ENCODE results near the gene RAX2. TPM values are rescaled to one million over a fixed set of nuclear protein-coding genes. Genes with fewer than 3 reads are reported as not detected.

RAX2 gene
- total RNA-seq, 1 experiment from 2014 or later: not detected

- intact Hi-C loops (cut with micrococcal nuclease; ENCODE audit: unreplicated experiment): no loop called here
- no peaks in the 10 kb centered on the region for H3K27me3 ChIP-seq (replicated peaks; ENCODE audit: control insufficient read depth, insufficient read depth, low read length)
- H3K4me1 ChIP-seq: no peaks in the 10 kb centered on the region
- DNase-seq: no peak
- Mint-ChIP-seq H3K27me3 (ENCODE audit: insufficient read depth, unreplicated experiment) (no peaks in the 10 kb centered on the region), H3K4me3 (ENCODE audit: unreplicated experiment) (no peak overlapping the region), H3K9me3 (ENCODE audit: unreplicated experiment) (no peaks in the 10 kb centered on the region), H3K27ac (ENCODE audit: unreplicated experiment) (no peak overlapping the region), H3K4me1 (ENCODE audit: low read depth, unreplicated experiment) (no peaks in the 10 kb centered on the region), H3K36me3 (ENCODE audit: insufficient read depth, unreplicated experiment) (peaks cover 44% of the 10 kb centered on the region)
- no peak overlapping the region for H3K4me3 ChIP-seq (ENCODE audit: low read depth, low read length)
- peaks cover 2% of the 10 kb centered on the region; the same call in 1 of the 2 replicates for H3K36me3 ChIP-seq (ENCODE audit: control insufficient read depth, insufficient read depth, low read length)
- no peak for TF ChIP-seq CTCF (IDR thresholded peaks at IDR 0.05; ENCODE audit: insufficient read depth in 1 of 2, low read depth in 1 of 2, low read length in 1 of 2, severe bottlenecking in 1 of 2, unreplicated experiment in 1 of 2)
- BruUV-seq (replicated peaks): no TSS peak
- ChIA-PET POLR2A (no interaction called here), CTCF (no interaction called here)
- no peaks in the 10 kb centered on the region for H3K9me3 ChIP-seq
Measured at GRCh38 chr19:3751236-3751635, 20.8 kb downstream of the RAX2 start.

- CTCF ChIA-PET: no interaction called here
- DNase-seq: no peak
- POLR2A ChIA-PET: no interaction called here
- Mint-ChIP-seq H3K4me1 (ENCODE audit: low read depth, unreplicated experiment) (no peaks in the 10 kb centered on the region), H3K27ac (ENCODE audit: unreplicated experiment) (no peak overlapping the region), H3K4me3 (ENCODE audit: unreplicated experiment) (no peak overlapping the region), H3K36me3 (ENCODE audit: insufficient read depth, unreplicated experiment) (peaks cover 42% of the 10 kb centered on the region), H3K9me3 (ENCODE audit: unreplicated experiment) (no peaks in the 10 kb centered on the region), H3K27me3 (ENCODE audit: insufficient read depth, unreplicated experiment) (no peaks in the 10 kb centered on the region)
- no peak overlapping the region for H3K4me3 ChIP-seq (ENCODE audit: low read depth, low read length)
- peaks cover 2% of the 10 kb centered on the region; the same call in 1 of the 2 replicates for H3K36me3 ChIP-seq (ENCODE audit: control insufficient read depth, insufficient read depth, low read length)
- H3K4me1 ChIP-seq: no peaks in the 10 kb centered on the region
- intact Hi-C loops (cut with micrococcal nuclease; ENCODE audit: unreplicated experiment): no loop called here
- H3K9me3 ChIP-seq: no peaks in the 10 kb centered on the region
- no peaks in the 10 kb centered on the region for H3K27me3 ChIP-seq (replicated peaks; ENCODE audit: control insufficient read depth, insufficient read depth, low read length)
- no TSS peak for BruUV-seq (replicated peaks)
- no peak for TF ChIP-seq CTCF (IDR thresholded peaks at IDR 0.05; ENCODE audit: insufficient read depth in 1 of 2, low read depth in 1 of 2, low read length in 1 of 2, severe bottlenecking in 1 of 2, unreplicated experiment in 1 of 2)
Measured at GRCh38 chr19:3750211-3750610, 21.8 kb downstream of the RAX2 start.

- intact Hi-C loops (cut with micrococcal nuclease; ENCODE audit: unreplicated experiment): no loop called here
- Mint-ChIP-seq H3K27ac (ENCODE audit: unreplicated experiment) (no peak overlapping the region), H3K4me3 (ENCODE audit: unreplicated experiment) (no peak overlapping the region), H3K27me3 (ENCODE audit: insufficient read depth, unreplicated experiment) (no peaks in the 10 kb centered on the region), H3K4me1 (ENCODE audit: low read depth, unreplicated experiment) (no peaks in the 10 kb centered on the region), H3K9me3 (ENCODE audit: unreplicated experiment) (no peaks in the 10 kb centered on the region), H3K36me3 (ENCODE audit: insufficient read depth, unreplicated experiment) (peaks cover 37% of the 10 kb centered on the region)
- TF ChIP-seq CTCF (IDR thresholded peaks at IDR 0.05; ENCODE audit: insufficient read depth in 1 of 2, low read depth in 1 of 2, low read length in 1 of 2, severe bottlenecking in 1 of 2, unreplicated experiment in 1 of 2): no peak
- no peaks in the 10 kb centered on the region for H3K4me1 ChIP-seq
- no peak overlapping the region for H3K4me3 ChIP-seq (ENCODE audit: low read depth, low read length)
- H3K36me3 ChIP-seq (ENCODE audit: control insufficient read depth, insufficient read depth, low read length): peaks cover 2% of the 10 kb centered on the region; the same call in 1 of the 2 replicates
- DNase-seq: no peak
- ChIA-PET POLR2A (no interaction called here), CTCF (no interaction called here)
- H3K9me3 ChIP-seq: no peaks in the 10 kb centered on the region
- no peaks in the 10 kb centered on the region for H3K27me3 ChIP-seq (replicated peaks; ENCODE audit: control insufficient read depth, insufficient read depth, low read length)
- BruUV-seq (replicated peaks): no TSS peak
Measured at GRCh38 chr19:3748965-3749364, 23.1 kb downstream of the RAX2 start.

Data from Caco-2 (cell line).